NCI-H1436 (cell line): ENCODE measurements around the gene TMBIM1.

Source experiments
- DNase-seq: peaks from one replicate; lab custom pipeline; 2025; lab: John Stamatoyannopoulos, UW

Gene TMBIM1

DNA sequence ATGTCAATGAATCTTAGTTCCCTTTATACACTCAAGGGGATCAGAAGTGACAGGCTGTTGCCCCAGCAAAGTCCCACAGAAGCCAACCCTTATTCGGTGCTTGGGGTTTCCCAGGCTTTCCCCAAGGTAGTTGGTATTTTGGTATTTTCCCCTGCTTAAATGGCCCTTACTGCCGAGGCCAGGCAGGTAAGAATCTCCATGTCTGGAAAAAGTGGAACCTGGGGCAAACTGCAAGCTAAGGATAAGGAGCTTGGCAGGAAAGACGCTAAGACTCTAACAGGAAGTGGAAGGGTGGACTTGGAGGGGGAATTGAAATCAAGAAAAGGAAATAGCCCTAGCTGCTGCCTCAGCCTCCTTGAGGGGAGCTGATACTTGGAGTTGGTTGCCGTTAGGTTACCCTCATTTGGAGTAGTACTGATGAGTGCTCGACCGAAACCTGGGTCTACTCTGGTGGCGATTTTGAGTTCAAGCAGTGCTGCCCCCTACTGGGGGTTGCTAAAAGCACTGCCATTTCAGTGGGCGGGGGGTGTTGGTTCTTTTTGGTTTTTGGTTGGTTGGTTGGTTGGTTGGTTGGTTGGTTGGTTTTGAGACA, 34.8 kb downstream of the TMBIM1 start:
- DNase-seq = no peak

DNA sequence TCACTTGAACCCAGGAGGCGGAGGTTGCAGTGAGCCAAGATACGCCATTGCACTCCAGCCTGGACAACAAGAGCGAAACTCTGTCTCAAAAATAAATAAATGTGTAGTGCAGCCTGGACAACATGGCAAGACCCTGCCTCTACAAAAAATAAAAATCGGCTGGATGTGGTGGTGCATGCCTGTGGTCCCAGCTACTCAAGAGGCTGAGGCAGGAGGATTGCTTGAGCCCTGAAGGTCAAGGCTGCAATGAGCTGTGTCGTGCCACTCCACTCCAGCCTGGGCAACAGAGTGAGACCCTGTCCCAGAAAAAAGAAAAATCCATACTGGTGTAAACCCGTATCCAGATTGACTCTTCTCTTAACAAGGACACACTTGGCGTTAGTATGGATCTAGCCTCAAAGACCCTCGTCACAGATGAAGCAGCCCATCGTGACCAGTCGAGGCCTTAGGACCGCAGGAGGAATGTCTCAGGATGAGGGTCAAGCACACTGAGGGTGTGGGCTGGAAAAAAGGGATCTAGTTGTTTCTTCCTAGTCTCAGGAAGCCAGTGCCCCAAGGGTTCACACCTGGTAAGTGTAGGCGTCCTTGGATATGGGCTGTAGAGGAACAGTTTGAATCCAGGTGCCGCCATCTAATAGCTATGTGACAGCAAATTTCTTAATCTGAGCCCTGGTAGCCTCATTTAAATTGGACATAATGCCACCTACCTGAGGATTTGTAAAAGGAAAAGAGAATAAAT, 35.5 kb downstream of the TMBIM1 start:
- no peak for DNase-seq

DNA sequence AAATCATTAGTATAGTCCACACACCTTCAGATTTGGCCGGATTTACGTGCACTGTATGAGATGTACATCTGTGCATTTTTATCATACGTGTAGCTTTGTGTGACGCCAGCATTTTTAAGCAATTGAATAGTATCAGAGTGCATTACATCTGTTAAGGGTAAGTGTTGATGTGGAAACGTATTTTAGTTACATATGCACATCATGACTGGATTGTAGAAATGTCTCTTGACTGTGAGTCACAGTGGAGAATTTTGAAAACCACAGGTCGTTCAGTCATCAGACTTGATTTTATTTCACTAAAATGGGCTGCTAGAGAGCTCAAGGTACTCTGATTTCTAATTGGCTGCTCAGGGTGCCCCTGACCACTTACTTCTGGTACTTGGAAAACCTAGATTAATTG, 36.9 kb downstream of the TMBIM1 start:
- DNase-seq = no peak

- DNase-seq = no peak
These were observed 39.1 kb downstream of the TMBIM1 start for GRCh38 chr2:218253232-218253625.

DNA sequence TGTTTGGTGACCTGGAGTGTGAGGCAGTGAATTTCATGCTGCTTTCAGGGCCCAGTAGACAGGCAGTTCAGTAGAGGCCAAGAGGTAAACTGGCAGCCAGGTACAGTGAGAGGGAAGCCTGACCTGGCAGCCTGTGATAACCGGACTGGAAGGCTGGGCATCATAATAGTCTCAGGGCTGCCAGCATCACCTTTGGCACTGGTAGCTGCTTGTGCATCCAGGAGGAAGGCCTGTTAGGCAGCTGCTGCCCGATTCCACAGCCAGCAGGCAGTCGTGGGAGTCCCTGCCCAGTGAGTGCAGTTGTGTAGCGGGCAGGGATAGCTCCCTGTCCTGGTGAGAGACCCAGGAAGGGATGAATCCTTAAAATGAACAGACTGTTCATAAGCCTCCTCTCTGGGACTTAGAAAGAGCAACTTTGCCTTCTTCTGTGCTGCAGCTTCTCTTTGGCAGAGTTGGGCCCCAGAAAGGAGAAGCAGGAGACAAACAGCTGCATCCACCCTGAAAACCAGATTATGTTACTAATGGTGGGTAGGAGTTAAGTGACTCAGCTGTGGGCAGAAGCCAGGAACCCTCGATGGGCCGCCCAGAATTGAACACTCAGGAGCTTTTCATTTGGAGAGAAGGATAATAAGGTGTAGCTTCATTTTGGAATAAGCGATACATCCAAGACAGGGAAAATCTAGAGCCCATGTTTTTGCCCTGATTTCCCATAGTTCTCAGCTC, 39.6 kb downstream of the TMBIM1 start:
- no peak for DNase-seq

GRCh38 chr2:218249691-218250090, 42.6 kb downstream of the TMBIM1 start:
- DNase-seq = no peak

GRCh38 chr2:218245214-218245613, 47.1 kb downstream of the TMBIM1 start:
- DNase-seq = no peak

GRCh38 chr2:218244665-218245064, 47.6 kb downstream of the TMBIM1 start:
- DNase-seq = no peak

DNA sequence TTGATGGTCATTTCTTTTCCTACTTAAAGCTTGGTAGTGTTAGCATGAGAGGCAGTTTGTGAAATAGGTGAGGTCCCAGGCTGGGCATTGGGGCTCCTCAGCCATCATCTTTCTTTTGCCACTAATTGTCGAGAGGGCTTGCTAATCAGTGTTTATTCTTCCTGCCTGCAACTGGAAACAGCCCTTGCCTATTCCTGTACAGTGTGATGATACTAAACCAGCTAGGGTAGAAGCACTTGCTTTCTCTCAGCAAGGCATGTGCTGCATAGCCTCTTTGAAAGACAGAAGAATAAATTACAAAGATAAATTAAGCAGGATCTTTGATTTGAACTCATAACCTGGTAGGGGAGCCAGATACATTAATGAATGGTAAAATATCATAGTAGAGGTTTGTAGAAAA, 48.1 kb downstream of the TMBIM1 start:
- no peak for DNase-seq

DNA sequence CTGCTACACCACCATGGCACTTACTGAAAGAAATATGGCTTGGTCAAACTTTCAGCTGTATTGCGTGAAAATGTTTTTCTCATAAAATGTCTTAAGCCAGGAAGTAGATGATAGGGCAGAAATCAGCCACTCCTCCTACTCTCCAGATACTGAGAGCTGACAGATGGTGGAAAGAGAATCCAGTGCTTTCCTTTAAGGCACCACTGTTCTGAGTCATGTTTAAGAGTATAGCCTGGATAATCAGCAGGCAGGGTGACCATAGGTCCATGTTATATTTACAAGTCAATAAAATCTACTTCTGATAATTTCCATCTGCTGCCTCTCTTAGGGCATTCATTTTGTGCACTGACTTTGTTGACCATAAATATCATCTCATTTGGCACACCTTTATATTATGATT, 53.4 kb downstream of the TMBIM1 start:
- DNase-seq = no peak

DNA sequence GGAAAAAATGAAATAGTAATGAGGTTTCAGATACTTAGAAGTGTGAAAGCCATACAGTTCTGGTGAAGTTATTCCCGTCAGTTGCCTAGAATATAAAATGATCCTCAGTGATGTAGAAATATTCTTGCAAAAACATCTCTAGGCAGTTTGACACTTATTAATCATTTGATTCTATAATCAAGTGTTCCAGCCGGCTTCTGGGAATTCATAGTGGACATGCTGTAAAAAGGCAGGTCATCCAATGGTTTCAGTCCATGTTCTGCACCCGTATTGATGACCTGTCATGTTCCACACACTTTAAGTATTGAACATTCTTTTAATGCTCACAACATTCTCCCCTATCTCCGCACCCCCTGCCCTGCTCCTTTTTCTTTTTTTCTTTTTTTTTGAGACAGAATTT, 55.5 kb downstream of the TMBIM1 start:
- DNase-seq = no peak

GRCh38 chr2:218235017-218235416, 57.3 kb downstream of the TMBIM1 start:
- DNase-seq = no peak

- DNase-seq = no peak
These were observed 57.8 kb downstream of the TMBIM1 start for GRCh38 chr2:218234521-218234920.

DNA sequence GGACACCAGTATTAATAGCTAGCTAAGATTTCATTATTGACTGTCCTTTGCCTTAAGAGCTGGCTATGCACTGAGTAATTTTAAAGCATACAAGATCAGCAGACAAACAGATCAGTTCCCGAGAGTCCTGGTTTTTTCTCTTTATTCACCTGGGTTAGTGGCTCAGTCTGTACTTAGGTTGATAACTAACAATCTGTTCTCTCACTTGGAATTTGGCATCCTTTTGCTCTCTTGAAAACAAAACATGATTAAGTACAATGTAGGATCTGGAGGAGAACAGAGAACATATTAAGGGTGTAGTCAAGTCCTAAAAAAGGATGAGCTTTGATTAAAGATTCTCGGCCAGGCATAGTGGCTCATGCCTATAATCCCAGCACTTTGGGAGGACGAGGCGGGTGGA, 58.8 kb downstream of the TMBIM1 start:
- no peak for DNase-seq

DNA sequence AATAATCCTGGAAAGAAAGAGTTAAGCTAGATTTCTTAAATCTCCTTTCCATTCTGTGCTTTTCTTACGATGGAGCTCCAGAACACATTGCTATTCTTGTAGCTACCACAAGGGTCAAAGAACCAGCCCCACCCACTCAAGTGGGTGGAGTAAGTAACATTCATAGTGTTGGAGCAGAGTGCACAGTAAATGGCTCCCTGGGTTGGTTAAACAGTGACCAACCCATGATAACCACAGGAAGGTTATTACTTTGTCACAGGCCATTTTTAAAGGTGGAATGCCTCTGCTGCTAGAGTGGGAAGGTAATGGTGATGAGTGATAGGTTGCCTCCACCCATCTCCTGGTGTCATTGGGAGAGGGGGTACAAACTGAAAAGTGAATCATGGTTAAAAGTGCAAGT, 61.4 kb downstream of the TMBIM1 start:
- DNase-seq = no peak

DNA sequence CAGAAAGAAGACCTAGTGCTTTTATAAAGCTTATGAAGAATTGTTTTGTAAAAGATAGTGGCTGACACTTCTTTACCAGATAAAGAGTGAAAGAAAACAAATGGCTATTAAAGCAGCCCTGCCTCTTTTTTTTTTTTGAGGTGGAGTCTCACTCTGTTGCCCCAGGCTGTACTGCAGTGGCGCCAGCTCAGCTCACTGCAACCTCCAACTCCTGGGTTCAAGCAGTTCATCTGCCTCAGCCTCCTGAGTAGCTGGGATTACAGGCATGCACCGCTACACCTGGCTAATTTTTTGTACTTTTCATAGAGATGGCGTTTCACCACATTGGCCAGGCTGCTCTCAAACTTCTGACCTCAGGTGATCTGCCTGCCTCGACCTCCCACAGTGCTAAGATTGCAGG, 62.5 kb downstream of the TMBIM1 start:
- no peak for DNase-seq

- no peak for DNase-seq
These were observed 63.1 kb downstream of the TMBIM1 start for GRCh38 chr2:218229239-218229638.

- DNase-seq = no peak
These were observed 63.8 kb downstream of the TMBIM1 start for GRCh38 chr2:218228366-218229090.

- DNase-seq = no peak
These were observed 65.4 kb downstream of the TMBIM1 start for GRCh38 chr2:218226903-218227302.
